Hindlimb muscle (tissue), 1 donor: ENCODE results near the gene MYO18B. TPM values are rescaled to one million over a fixed set of nuclear protein-coding genes. Genes with fewer than 3 reads are reported as not detected.

Source experiments
- DNase-seq: peaks from one replicate; pipeline ENCODE4 v3.0.0-alpha.2; 2013
- polyA plus RNA-seq: library from polyadenylated mRNA; unstranded; fragments of 120-200 nt; gene quantifications from one replicate; pipeline ENCODE4 v1.2.1, GENCODE V29; 2013; ENCODE audit not compliant: insufficient read length

Gene MYO18B
- polyA plus RNA-seq, 1 donor: 118 TPM

- DNase-seq: no peak
Measured at GRCh38 chr22:25909614-25910387, 167.8 kb downstream of the MYO18B start.

DNA sequence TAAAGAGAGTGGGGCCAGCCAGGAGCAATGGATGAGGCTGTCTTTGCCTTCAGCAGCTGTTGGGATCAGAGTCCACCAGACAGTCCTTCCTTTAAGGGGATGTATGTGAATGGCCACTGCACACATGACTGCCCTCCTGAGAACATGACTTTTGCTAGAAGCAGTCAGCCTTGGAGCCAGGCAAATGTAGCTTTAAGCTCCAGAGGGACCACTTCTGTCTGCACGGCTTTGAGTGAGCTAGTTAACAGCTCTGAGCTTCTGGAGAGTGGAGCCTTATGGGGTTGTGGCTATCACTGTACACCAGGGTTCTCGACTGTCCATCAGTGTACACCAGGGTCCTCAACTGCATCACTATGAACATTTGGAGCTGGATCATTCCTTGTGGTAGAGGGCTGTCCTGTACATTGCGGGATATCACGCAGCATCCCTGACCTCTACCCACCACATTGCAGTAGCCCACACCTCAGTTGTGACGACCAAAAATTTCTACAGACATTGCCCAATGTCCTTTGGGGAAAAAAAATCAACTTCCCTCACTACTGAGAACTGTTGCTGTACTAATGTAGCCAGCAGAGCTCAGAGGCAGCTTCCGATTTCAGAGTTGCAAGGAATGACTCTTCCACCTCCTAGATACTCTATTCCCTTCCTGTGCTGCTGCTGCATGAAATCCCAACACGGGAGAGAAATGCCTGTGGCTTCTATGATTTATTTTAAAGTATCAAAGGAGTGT lies 169.4 kb downstream of the MYO18B start:
- DNase-seq: no peak

- DNase-seq: no peak
Measured at GRCh38 chr22:25919452-25919851, 177.5 kb downstream of the MYO18B start.

DNA sequence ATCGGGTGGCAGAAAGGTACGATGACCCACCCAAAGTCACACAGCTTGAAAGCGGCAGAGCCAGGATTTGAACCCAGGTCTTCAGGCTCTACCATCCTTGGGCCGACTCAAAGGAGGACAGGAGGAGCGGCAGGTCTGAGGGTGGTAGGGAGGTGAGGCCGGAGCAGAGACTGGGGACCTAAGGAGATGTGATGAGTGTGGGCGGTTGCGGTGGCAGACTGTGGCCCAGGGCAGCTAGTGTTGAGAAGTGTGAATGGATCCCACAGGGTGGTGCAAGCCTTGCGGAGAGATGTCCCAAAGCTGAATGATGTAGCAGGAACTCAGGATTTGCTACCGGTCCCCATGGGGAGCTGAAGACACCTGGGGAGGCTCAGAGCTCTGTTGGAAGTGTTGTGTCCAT lies 180.2 kb downstream of the MYO18B start:
- no peak for DNase-seq

- no peak for DNase-seq
Measured at GRCh38 chr22:25923914-25924313, 181.9 kb downstream of the MYO18B start.

- no peak for DNase-seq
Measured at GRCh38 chr22:25928038-25928437, 186.1 kb downstream of the MYO18B start.

GRCh38 chr22:25929321-25929878 lies 187.4 kb downstream of the MYO18B start:
- DNase-seq: no peak

GRCh38 chr22:25930083-25930482 lies 188.1 kb downstream of the MYO18B start:
- no peak for DNase-seq

GRCh38 chr22:25930788-25931310 lies 188.9 kb downstream of the MYO18B start:
- DNase-seq: no peak

DNA sequence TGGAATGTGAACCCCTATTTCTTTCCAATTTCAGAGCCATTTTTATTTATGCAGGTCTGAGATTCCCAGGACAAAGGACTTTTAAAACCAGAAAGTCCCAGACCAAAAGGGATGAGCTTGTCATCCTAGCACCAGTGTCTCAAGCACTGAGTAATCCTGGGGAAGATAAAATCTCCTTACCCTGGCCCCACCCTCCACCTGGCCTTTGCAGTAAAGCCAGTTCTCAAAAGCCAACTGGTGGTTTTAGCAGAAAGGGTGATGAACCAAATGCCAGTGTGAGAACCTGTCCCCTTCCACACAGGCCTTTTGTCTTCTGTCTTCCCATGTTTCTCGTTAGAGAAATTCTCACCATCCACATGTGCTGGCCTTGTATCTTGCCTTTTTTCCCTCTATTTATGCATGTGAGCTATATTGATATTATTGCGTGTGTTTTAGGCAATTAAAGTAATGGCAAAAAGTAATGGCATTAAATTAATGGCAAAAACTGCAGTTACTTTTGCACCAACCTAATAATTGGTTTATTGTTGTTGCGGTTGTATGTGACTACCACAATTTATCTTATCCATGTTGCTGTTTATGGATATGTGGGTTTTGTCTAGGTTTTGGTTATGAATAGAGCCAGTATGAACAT lies 191.3 kb downstream of the MYO18B start:
- no peak for DNase-seq

- DNase-seq: no peak
Measured at GRCh38 chr22:25935266-25936058, 193.5 kb downstream of the MYO18B start.

GRCh38 chr22:25938151-25938550 lies 196.2 kb downstream of the MYO18B start:
- DNase-seq: no peak

DNA sequence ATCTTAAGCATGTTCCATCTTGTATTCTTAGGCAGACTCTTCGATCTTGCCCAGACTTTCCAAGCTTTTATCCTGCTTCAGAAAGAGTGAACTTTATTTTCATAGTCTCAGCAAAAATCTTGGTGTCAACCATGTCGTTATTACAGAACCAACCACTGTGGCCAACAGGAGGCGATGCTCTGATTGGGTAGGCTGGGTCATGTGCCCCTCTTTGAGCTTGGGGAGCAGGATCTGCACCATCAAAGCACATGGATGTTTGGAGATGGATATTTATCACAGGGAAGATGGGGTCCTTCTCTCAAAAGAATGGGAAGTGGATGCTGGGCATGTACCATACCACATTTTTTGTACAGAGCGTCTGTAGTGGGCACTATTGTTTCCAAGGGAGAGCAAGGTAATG lies 197.4 kb downstream of the MYO18B start:
- no peak for DNase-seq

DNA sequence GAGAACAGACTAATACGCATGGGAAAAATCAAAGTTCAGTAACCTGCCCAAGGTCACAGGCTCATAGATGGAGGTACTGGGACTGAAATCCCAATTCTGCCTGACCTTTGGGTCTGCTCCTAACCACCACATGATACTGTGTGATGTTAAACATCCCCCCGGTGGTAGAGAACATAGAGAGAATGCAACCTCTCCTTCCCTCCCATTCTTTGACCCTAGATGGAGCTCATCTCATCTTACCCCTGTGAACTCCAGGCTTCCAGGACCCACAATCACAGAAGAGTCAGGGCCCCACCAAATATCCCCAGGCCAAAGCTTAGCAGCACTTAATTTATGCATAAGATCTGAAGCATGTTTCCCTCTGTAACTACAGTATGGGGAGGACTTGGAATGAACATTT lies 198.5 kb downstream of the MYO18B start:
- no peak for DNase-seq

DNA sequence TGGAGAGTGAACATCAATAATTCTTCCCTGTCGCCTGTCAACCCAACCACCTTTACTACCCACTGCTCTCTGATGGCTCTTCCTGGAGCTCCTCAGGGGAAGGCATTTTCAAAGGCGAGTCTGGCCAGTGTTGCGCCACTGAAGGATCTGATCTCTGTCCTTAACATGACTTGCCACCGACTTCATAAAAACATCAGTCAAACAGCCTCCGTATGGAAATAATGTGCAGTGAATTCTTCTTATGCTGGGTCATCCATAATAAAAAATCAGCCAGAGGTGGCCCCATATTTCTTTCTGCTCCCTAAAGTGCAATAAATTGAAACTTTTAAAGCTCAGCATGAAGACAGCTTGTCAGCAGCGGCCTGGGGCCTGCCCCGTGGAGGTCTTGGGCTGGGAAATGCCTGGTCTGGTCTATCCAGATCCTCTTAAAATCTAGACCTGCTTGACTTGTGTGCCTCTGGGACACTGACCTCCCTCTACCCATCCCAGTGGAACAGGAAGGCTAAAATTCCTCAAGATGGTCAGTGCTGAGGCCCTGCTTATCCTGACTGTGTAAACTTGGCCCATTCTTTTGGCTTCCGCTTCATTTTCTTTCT lies 199.5 kb downstream of the MYO18B start:
- no peak for DNase-seq

GRCh38 chr22:25942115-25942855 lies 200.3 kb downstream of the MYO18B start:
- DNase-seq: peak; percentile 36

DNA sequence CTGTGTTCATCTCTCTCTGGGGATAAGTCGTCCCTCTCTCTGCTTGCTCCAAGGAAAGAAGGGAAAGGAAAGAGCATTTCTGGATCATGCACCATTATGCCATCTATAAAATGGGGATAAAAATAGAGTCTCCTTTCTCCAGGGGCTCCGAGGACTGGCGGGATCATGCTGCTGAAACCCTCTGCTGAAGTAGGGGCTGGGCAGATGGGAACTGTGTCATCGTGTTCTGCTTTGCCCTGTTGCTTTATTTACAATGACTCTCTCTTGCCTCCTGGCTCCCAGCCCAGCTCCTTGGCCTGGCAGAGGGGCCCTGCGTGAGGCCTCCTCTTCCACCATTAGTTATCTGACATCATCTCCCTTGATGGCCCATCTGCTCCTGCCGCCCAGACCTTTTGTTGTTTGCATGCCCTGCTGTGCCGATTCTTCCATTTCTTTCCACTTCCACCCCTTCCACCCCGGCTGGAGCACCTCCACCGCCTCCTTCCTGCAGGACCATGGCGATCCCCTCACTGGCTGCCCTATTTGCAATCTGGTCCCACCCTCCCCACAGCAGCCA lies 200.9 kb downstream of the MYO18B start:
- no peak for DNase-seq

DNA sequence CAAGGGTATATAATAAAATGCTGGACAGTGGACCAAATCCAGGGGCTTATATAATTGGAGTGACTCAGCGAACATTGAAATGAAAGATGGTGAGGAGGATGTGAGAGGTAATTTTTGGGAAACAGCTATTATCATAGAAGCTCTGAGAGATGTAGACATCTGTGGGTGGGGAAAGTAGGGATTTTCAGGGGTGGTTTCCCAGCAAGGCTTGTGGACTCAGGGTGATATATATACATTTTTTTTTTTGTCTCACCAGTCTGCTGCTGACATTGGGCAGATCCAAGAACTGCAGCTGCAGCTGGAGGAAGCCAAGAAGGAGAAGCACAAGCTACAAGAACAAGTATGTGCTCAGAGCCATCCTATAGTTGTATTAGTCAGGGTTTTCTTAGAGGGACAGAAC lies 208.1 kb downstream of the MYO18B start:
- peak; percentile 39 for DNase-seq

GRCh38 chr22:25953276-25953675 lies 211.3 kb downstream of the MYO18B start:
- DNase-seq: no peak

- no peak for DNase-seq
Measured at GRCh38 chr22:25953919-25954318, 211.9 kb downstream of the MYO18B start.

DNA sequence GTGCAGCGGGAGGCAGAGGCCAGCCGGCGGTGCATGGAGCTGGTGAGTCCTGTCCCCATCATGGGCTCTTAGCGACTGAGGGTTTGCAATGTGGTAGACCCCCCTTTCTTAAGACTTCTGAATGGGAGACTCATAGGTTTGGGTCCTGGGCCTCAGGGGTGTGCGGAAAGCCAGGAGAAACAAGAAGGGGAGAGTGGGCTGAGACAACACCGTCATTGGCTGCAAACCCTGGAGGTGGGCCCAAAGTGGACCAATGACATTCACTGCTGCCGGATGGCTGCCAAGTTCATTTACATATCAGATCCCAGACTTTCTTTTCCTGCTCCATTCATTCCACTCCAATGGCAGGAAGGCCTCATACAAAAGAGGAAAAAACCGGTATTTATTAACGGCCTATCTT lies 213.3 kb downstream of the MYO18B start:
- DNase-seq: no peak
